ENCODE results near the gene RAPH1. TPM values are rescaled to one million over a fixed set of nuclear protein-coding genes. Genes with fewer than 3 reads are reported as not detected.

The RAPH1 gene
- total RNA-seq, 1 experiment from 2014 or later, result 16.5 TPM

- CTCF ChIA-PET, result no interaction called here
- BruUV-seq (replicated peaks), result no TSS peak
- H3K36me3 ChIP-seq (ENCODE audit: low read depth), result no peaks in the 10 kb centered on the region
- no peaks in the 10 kb centered on the region for H3K9me3 ChIP-seq (ENCODE audit: insufficient read depth, low read depth)
- DNase-seq, result peak in 1 of 2 experiments; percentile 51
- POLR2A ChIA-PET (ENCODE audit: unreplicated experiment), result interaction anchor here (0.5 kb wide), 1 partner anchor 62 kb away, joined by 3 read pairs; no protein-coding TSS in a partner anchor
- peaks cover 87% of the 10 kb centered on the region for H3K4me1 ChIP-seq (replicated peaks; ENCODE audit: insufficient read depth)
- peak overlapping the region; percentile 55 for H3K4me2 ChIP-seq
- H4K20me1 ChIP-seq (ENCODE audit: insufficient read depth), result no peaks in the 10 kb centered on the region
- no peak overlapping the region for H2AFZ ChIP-seq
- no peak overlapping the region for H3K4me3 ChIP-seq
- no peak for TF ChIP-seq CTCF (conservative IDR thresholded peaks at IDR 0.05)
- no peak for TF ChIP-seq EZH2 (IDR thresholded peaks at IDR 0.05; ENCODE audit: low read depth)
- peaks cover 35% of the 10 kb centered on the region for H3F3A ChIP-seq (ENCODE audit: insufficient read depth, low read depth)
- intact Hi-C loops (cut with micrococcal nuclease; ENCODE audit: unreplicated experiment), result no loop called here
- H3K79me2 ChIP-seq (ENCODE audit: low read depth), result no peaks in the 10 kb centered on the region
- H3K9me2 ChIP-seq (ENCODE audit: insufficient read depth), result 0 out of 2 replicates have a peak, but pooled peaks cover 5% of the 10 kb centered on the region
- peak overlapping the region; percentile 39 for H3K27ac ChIP-seq
- H3K27me3 ChIP-seq (ENCODE audit: insufficient read depth, low read depth), result no peaks in the 10 kb centered on the region
Observed at GRCh38 chr2:203583701-203584100, 48.6 kb upstream of the RAPH1 start.

GRCh38 chr2:203583084-203583695, 48.1 kb upstream of the RAPH1 start:
- H4K20me1 ChIP-seq (ENCODE audit: insufficient read depth), result no peaks in the 10 kb centered on the region
- no peaks in the 10 kb centered on the region for H3K36me3 ChIP-seq (ENCODE audit: low read depth)
- H3K4me2 ChIP-seq, result peak overlapping the region; percentile 55
- TF ChIP-seq EZH2 (IDR thresholded peaks at IDR 0.05; ENCODE audit: low read depth) (no peak), CTCF (conservative IDR thresholded peaks at IDR 0.05) (no peak)
- H3K27ac ChIP-seq, result peak overlapping the region; percentile 39
- ChIA-PET POLR2A (ENCODE audit: unreplicated experiment) (interaction anchor here (0.5 kb wide), 1 partner anchor 61 kb away, joined by 3 read pairs; no protein-coding TSS in a partner anchor), CTCF (no interaction called here)
- DNase-seq, result no peak
- no peaks in the 10 kb centered on the region for H3K79me2 ChIP-seq (ENCODE audit: low read depth)
- H3K4me3 ChIP-seq, result no peak overlapping the region
- peaks cover 92% of the 10 kb centered on the region for H3K4me1 ChIP-seq (replicated peaks; ENCODE audit: insufficient read depth)
- peaks cover 40% of the 10 kb centered on the region for H3F3A ChIP-seq (ENCODE audit: insufficient read depth, low read depth)
- 0 out of 2 replicates have a peak, but pooled peaks cover 5% of the 10 kb centered on the region for H3K9me2 ChIP-seq (ENCODE audit: insufficient read depth)
- no peak overlapping the region for H2AFZ ChIP-seq
- BruUV-seq (replicated peaks), result no TSS peak
- no peaks in the 10 kb centered on the region for H3K27me3 ChIP-seq (ENCODE audit: insufficient read depth, low read depth)
- intact Hi-C loops (cut with micrococcal nuclease; ENCODE audit: unreplicated experiment), result no loop called here
- no peaks in the 10 kb centered on the region for H3K9me3 ChIP-seq (ENCODE audit: insufficient read depth, low read depth)

GRCh38 chr2:203582468-203582867, 47.4 kb upstream of the RAPH1 start:
- Histone ChIP-seq H3K9me2 (ENCODE audit: insufficient read depth) (0 out of 2 replicates have a peak, but pooled peaks cover 5% of the 10 kb centered on the region), H3K27me3 (ENCODE audit: insufficient read depth, low read depth) (no peaks in the 10 kb centered on the region), H3K4me3 (no peak overlapping the region), H3K9me3 (ENCODE audit: insufficient read depth, low read depth) (no peaks in the 10 kb centered on the region), H3K4me1 (replicated peaks; ENCODE audit: insufficient read depth) (peaks cover 96% of the 10 kb centered on the region), H4K20me1 (ENCODE audit: insufficient read depth) (no peaks in the 10 kb centered on the region), H3K79me2 (ENCODE audit: low read depth) (no peaks in the 10 kb centered on the region), H3K36me3 (ENCODE audit: low read depth) (no peaks in the 10 kb centered on the region), H2AFZ (no peak overlapping the region), H3K27ac (no peak overlapping the region), H3K4me2 (peak overlapping the region; percentile 13; the same call in 1 of the 2 replicates), H3F3A (ENCODE audit: insufficient read depth, low read depth) (peaks cover 41% of the 10 kb centered on the region)
- CTCF ChIA-PET, result no interaction called here
- DNase-seq, result no peak
- intact Hi-C loops (cut with micrococcal nuclease; ENCODE audit: unreplicated experiment), result no loop called here
- POLR2A ChIA-PET (ENCODE audit: unreplicated experiment), result no interaction called here
- no TSS peak for BruUV-seq (replicated peaks)
- TF ChIP-seq EZH2 (IDR thresholded peaks at IDR 0.05; ENCODE audit: low read depth) (no peak), CTCF (conservative IDR thresholded peaks at IDR 0.05) (no peak)
